Dendritic cell treated with granulocyte-macrophage colony-stimulating factor and Interleukin-4, amounts not matched to agents 40 ng/mL and 50 ng/mL, for 4 days (primary cell): ENCODE measurements around the gene USP32.
A peak's percentile ranks its signal among the peaks of the same experiment; 100 is the strongest.
"Not testable (repeated sequence)": the region's sequence is repeated elsewhere in the genome, so short reads cannot be mapped to it uniquely, and the experiment has no call there.

Experiments
- H3K27ac Mint-ChIP-seq: one replicate; pipeline ENCODE4 v1.8.0; 2022; ENCODE audit warnings: mild to moderate bottlenecking, mixed read lengths
- H3K27me3 Mint-ChIP-seq: one replicate; pipeline ENCODE4 v1.8.0; 2022; ENCODE audit warnings: mild to moderate bottlenecking, mixed read lengths
- H3K36me3 Mint-ChIP-seq: one replicate; pipeline ENCODE4 v1.8.0; 2022; ENCODE audit warnings: low read depth, mixed read lengths
- H3K4me1 Mint-ChIP-seq: one replicate; pipeline ENCODE4 v1.8.0; 2022; ENCODE audit warnings: low read depth, mixed read lengths
- H3K4me3 Mint-ChIP-seq: one replicate; pipeline ENCODE4 v1.8.0; 2022; ENCODE audit warnings: mild to moderate bottlenecking, moderate library complexity, mixed read lengths
- H3K9me3 Mint-ChIP-seq: one replicate; pipeline ENCODE4 v1.8.0; 2022; ENCODE audit warnings: mixed read lengths
- intact Hi-C: fragments of 100-400 bp; cut with micrococcal nuclease; formaldehyde crosslinking; loops from one replicate; pipeline ENCODE4 v1.15.0; 2022

The USP32 gene

GRCh38 chr17:60378187-60378586, 13.7 kb downstream of the USP32 start:
- intact Hi-C loops, H3K9me3 Mint-ChIP-seq, H3K27ac Mint-ChIP-seq, H3K27me3 Mint-ChIP-seq, H3K4me3 Mint-ChIP-seq: not testable (repeated sequence)
- peaks cover 49% of the 10 kb centered on the region for H3K36me3 Mint-ChIP-seq
- H3K4me1 Mint-ChIP-seq, result peaks cover 19% of the 10 kb centered on the region

GRCh38 chr17:60372790-60373483, 19.0 kb downstream of the USP32 start:
- no peak overlapping the region for H3K4me3 Mint-ChIP-seq
- H3K4me1 Mint-ChIP-seq, result peaks cover 28% of the 10 kb centered on the region
- H3K27ac Mint-ChIP-seq, result no peak overlapping the region
- no peaks in the 10 kb centered on the region for H3K9me3 Mint-ChIP-seq
- peaks cover 28% of the 10 kb centered on the region for H3K36me3 Mint-ChIP-seq
- intact Hi-C loops, result no loop called here
- H3K27me3 Mint-ChIP-seq, result no peaks in the 10 kb centered on the region

GRCh38 chr17:60371818-60372510, 20.0 kb downstream of the USP32 start:
- Mint-ChIP-seq H3K36me3 (peaks cover 26% of the 10 kb centered on the region), H3K4me3 (no peak overlapping the region), H3K4me1 (peaks cover 31% of the 10 kb centered on the region), H3K27ac (peak overlapping the region; percentile 10), H3K9me3 (no peaks in the 10 kb centered on the region), H3K27me3 (no peaks in the 10 kb centered on the region)
- intact Hi-C loops, result no loop called here

GRCh38 chr17:60371416-60371815, 20.5 kb downstream of the USP32 start:
- intact Hi-C loops, result no loop called here
- peaks cover 31% of the 10 kb centered on the region for H3K4me1 Mint-ChIP-seq
- H3K4me3 Mint-ChIP-seq, result no peak overlapping the region
- H3K9me3 Mint-ChIP-seq, result no peaks in the 10 kb centered on the region
- no peaks in the 10 kb centered on the region for H3K27me3 Mint-ChIP-seq
- H3K36me3 Mint-ChIP-seq, result peaks cover 28% of the 10 kb centered on the region
- H3K27ac Mint-ChIP-seq, result peak overlapping the region; percentile 10

GRCh38 chr17:60369727-60370126, 22.2 kb downstream of the USP32 start:
- Mint-ChIP-seq H3K4me1 (peaks cover 31% of the 10 kb centered on the region), H3K9me3 (no peaks in the 10 kb centered on the region), H3K27ac (no peak overlapping the region), H3K36me3 (peaks cover 17% of the 10 kb centered on the region), H3K27me3 (no peaks in the 10 kb centered on the region), H3K4me3 (no peak overlapping the region)
- intact Hi-C loops, result no loop called here

- Mint-ChIP-seq H3K4me1 (peaks cover 24% of the 10 kb centered on the region), H3K4me3 (no peak overlapping the region), H3K27ac (no peak overlapping the region), H3K9me3 (no peaks in the 10 kb centered on the region), H3K27me3 (no peaks in the 10 kb centered on the region), H3K36me3 (peaks cover 11% of the 10 kb centered on the region)
- intact Hi-C loops, result no loop called here
Observed at GRCh38 chr17:60363700-60364405, 28.1 kb downstream of the USP32 start.

GRCh38 chr17:60362329-60362728, 29.6 kb downstream of the USP32 start:
- peaks cover 9% of the 10 kb centered on the region for H3K36me3 Mint-ChIP-seq
- no peaks in the 10 kb centered on the region for H3K27me3 Mint-ChIP-seq

GRCh38 chr17:60361889-60362288, 30.0 kb downstream of the USP32 start:
- H3K9me3 Mint-ChIP-seq, result no peaks in the 10 kb centered on the region
- no peak overlapping the region for H3K27ac Mint-ChIP-seq
- H3K27me3 Mint-ChIP-seq, result no peaks in the 10 kb centered on the region
- H3K36me3 Mint-ChIP-seq, result peaks cover 4% of the 10 kb centered on the region
- peaks cover 28% of the 10 kb centered on the region for H3K4me1 Mint-ChIP-seq
- intact Hi-C loops, result no loop called here
- H3K4me3 Mint-ChIP-seq, result no peak overlapping the region

More at GRCh38 chr17:60362329-60362728, 29.6 kb downstream of the USP32 start:
- no peak overlapping the region for H3K27ac Mint-ChIP-seq
- intact Hi-C loops, result no loop called here
- H3K4me3 Mint-ChIP-seq, result no peak overlapping the region
- H3K4me1 Mint-ChIP-seq, result peaks cover 25% of the 10 kb centered on the region
- H3K9me3 Mint-ChIP-seq, result no peaks in the 10 kb centered on the region

GRCh38 chr17:60359415-60359814, 32.5 kb downstream of the USP32 start:
- Mint-ChIP-seq H3K27ac (no peak overlapping the region), H3K4me1 (peaks cover 49% of the 10 kb centered on the region), H3K4me3 (no peak overlapping the region), H3K36me3 (no peaks in the 10 kb centered on the region), H3K27me3 (no peaks in the 10 kb centered on the region), H3K9me3 (no peaks in the 10 kb centered on the region)
- intact Hi-C loops, result no loop called here

GRCh38 chr17:60358606-60359225, 33.2 kb downstream of the USP32 start:
- H3K36me3 Mint-ChIP-seq, result no peaks in the 10 kb centered on the region
- no peaks in the 10 kb centered on the region for H3K9me3 Mint-ChIP-seq
- H3K27me3 Mint-ChIP-seq, result no peaks in the 10 kb centered on the region
- peaks cover 48% of the 10 kb centered on the region for H3K4me1 Mint-ChIP-seq
- intact Hi-C loops, result no loop called here
- H3K4me3 Mint-ChIP-seq, result no peak overlapping the region
- H3K27ac Mint-ChIP-seq, result no peak overlapping the region

GRCh38 chr17:60356940-60357339, 35.0 kb downstream of the USP32 start:
- no peak overlapping the region for H3K4me3 Mint-ChIP-seq
- intact Hi-C loops, result no loop called here

GRCh38 chr17:60355663-60356594, 36.0 kb downstream of the USP32 start:
- Mint-ChIP-seq H3K4me1 (peaks cover 45% of the 10 kb centered on the region), H3K9me3 (no peaks in the 10 kb centered on the region), H3K36me3 (peaks cover 11% of the 10 kb centered on the region), H3K27me3 (no peaks in the 10 kb centered on the region), H3K27ac (no peak overlapping the region), H3K4me3 (no peak overlapping the region)
- intact Hi-C loops, result no loop called here

More at GRCh38 chr17:60356940-60357339, 35.0 kb downstream of the USP32 start:
- Mint-ChIP-seq H3K4me1 (peaks cover 45% of the 10 kb centered on the region), H3K36me3 (peaks cover 11% of the 10 kb centered on the region), H3K9me3 (no peaks in the 10 kb centered on the region), H3K27me3 (no peaks in the 10 kb centered on the region), H3K27ac (no peak overlapping the region)

GRCh38 chr17:60354223-60354622, 37.7 kb downstream of the USP32 start:
- Mint-ChIP-seq H3K27ac (no peak overlapping the region), H3K4me1 (peaks cover 40% of the 10 kb centered on the region)

More at GRCh38 chr17:60354223-60354622, 37.7 kb downstream of the USP32 start:
- Mint-ChIP-seq H3K27me3 (no peaks in the 10 kb centered on the region), H3K36me3 (peaks cover 11% of the 10 kb centered on the region), H3K4me3 (no peak overlapping the region), H3K9me3 (no peaks in the 10 kb centered on the region)
- intact Hi-C loops, result no loop called here
